Esophagus mucosa (tissue), 1 donor: Measurements from ENCODE around the gene NUP98. TPM values are rescaled to one million over a fixed set of nuclear protein-coding genes. Genes with fewer than 3 reads are reported as not detected.
A peak's percentile ranks its signal among the peaks of the same experiment; 100 is the strongest.
"Not testable (repeated sequence)": the region's sequence is repeated elsewhere in the genome, so short reads cannot be mapped to it uniquely, and the experiment has no call there.

Source experiments
- ATAC-seq: fragments of 200-7000 bp; cut with Tn5 transposase; one replicate; pipeline ENCODE4 v1.9.1; 2020
- total RNA-seq: library from RNA; stranded (reverse); gene quantifications from one replicate; pipeline ENCODE4 v1.2.4, GENCODE V29; 2023
- donor health status: DM: yes; HTN: yes; CAD: no.

NUP98 gene
- total RNA-seq, 1 donor from 2014 or later = 55.1 TPM

DNA sequence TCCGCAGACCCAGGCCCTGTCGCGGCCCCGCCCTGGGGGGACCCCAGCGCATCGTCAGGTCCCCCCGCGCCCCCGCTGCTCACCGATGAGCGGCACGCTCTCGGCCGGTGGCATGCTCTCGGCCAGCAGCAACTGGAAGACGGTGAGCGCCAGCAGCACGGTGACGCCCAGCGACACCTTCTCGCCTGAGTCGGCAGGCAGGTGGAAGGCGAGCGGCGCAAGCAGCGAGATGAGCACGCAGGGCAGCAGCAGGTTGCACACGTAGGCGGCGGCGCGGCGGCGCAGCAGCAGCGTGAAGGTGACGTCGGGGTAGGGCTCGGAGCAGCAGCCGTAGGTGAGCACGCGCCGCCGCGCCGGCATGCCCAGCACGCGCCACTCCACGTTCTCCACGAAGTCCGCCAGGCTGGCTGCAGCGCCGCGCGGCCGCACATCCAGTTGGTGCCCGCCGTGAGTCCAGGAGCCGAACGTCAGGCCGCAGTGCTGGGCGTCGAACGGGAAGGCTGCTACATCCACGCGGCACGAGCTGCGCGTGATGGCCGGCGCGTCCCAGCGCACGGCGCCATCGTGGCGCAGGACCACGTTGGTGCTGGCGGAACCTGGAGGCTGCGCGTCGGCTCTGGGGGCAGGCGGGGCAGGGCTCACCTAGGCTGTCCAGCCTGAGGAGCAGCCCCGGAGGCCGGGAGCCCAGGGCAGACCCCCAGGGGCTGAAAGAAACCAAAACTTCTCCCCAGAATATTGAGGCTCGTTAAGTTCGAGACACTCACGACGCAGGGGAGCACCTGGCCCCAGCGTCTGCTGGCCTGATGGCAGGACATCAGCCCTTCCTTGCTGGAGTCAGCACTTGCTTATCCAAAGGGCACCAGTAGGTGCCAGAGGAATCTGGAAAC, 130.0 kb downstream of the NUP98 start:
- ATAC-seq = no peak

DNA sequence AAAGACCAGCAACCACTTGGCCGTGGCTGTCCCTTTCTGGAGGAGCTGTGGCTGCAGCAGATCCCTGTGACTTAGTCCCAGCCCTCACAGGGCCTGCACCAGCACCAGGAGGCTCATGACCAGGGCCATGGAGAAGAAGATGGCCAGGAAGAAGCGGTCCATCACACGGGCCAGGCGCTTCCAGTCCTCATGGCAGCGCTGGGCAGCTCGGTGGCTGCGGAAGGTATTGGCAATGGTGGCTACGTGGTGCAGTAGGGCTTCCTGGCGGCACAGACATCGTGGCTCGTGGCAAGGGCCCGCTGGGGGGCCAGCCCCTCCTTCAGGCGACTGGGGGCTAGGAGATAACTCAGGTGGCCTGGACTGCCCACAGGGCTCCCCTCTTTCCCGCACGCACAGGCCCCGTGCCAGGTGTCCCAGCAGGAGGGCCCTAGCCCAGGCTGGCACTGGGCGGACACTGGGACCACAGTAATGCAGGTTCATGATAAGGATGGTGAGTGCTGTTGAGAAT, 131.3 kb downstream of the NUP98 start:
- ATAC-seq = no peak

DNA sequence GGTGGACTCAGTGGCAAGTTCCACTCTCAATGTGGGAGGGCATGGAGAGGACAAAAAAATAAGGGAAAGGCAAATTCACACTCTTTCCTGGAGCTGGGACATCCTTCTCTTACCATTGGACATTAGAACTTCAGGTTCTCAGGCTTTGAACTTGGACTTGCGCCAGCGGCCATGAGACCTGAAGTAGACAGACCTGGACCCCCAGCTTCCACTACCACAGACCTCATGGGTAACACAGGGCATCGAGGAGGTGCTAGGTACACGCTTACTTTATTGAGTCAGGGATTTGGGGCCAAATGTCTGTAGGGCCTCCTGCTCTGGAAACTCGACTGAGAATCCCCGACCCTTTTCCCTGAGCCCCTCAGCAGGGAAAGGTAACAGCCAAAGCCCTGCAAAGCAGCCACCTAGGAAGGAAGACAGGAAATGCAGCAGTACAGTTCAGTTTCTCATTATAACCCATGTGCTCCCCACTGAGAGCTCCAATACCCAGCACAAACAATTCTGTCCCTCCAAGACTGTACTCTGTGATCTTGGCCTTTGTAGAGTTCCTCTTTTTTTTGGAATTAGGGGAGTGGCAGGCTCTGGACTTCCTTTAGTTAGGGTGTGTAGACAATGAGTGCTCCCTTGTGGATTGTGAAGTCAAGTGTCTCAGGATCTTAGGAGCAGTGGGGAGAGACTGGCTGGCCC, 131.9 kb downstream of the NUP98 start:
- ATAC-seq = no peak

DNA sequence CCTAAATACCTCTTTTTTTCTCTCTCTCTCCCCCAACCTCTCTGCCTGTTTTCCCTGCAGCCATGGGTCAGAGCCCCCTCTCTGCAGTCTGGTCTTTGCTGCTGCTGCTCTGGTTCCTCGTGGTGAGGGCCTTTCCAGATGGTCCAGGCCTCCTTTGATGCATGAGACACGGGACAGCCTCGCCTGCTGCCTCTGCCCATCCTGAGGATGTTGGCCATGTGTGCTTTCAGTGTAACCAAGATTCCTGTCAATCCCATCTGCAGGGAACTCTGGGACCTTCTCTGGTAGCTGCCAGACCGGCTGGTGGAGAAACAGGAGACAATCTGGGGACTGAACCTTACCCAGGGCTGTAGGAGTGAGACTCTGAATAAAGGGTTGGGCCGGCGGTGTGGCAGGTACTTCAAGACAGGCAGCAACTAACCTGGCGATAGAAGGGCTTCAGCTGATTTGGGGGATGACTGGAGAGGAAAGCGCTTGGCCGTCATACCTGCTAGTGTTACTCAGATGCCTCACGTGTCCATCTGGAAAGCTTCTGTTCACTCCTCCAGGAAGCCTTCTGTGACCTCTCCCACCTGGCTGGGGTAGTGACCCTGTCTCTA, 133.2 kb downstream of the NUP98 start:
- ATAC-seq = no peak

DNA sequence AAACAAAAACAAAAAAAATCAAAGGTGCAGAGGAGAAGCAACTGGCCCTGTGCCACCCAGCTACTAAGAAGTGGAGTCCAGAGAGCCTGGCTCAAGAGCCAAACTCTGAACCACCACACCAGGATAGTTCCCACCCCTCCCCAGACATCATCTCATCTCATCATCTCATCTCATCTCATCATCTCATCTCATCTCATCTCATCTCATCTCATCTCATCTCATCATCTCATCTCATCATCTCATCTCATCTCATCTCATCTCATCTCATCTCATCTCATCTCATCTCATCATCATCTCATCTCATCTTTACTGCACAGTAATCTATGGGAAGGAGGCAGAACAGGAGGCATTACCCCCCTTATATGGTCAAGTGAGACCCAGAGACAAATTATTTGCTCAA, 134.5 kb downstream of the NUP98 start:
- ATAC-seq = no peak

DNA sequence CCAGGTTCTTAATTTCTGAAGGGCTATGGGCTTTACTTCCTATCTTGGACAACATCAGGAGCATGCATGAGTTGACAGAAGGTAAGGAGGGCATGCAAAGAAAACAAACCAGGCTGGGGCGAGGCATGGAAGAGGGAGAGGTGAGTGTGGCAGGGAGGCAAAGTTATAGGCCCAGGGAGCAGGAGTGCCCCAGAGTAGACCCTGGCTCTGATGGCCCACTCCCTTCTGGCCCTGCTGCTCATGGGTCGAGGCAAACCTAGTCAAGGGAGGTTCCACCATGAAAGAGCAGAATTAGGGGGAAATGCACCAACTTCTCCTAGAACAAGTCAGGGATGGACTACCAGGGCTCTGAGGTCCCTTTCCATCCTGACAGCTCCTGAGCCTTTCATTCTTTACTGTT, 136.4 kb downstream of the NUP98 start:
- ATAC-seq = no peak

DNA sequence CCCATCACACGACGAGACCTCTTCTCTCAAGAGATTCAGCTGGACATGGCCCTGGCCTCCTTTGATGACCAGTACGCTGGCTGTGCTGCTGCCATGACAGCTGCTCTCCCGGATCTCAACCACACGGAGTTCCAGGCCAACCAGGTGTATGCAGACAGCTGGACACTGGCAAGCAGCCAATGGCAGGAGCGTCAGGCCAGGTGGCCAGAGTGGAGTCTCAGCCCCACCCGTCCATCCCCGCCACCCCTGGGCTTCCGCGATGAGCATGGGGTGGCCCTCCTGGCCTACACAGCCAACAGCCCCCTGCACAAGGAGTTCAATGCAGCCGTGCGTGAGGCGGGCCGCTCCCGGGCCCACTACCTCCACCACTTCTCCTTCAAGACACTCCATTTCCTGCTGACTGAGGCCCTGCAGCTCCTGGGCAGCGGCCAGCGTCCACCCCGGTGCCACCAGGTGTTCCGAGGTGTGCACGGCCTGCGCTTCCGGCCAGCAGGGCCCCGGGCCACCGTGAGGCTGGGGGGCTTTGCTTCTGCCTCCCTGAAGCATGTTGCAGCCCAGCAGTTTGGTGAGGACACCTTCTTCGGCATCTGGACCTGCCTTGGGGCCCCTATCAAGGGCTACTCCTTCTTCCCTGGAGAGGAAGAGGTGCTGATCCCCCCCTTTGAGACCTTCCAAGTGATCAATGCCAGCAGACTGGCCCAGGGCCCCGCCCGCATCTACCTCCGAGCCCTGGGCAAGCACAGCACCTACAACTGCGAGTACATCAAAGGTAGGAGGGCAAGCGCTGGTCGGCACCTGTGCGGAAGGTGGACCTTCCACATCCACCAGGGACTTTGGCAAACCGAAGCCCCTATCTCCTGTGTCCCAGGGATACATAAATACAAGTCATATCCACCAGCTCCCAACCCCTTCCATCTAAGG, 137.5 kb downstream of the NUP98 start:
- no peak for ATAC-seq

- no peak for ATAC-seq
Observed at GRCh38 chr11:3658252-3658651, 139.1 kb downstream of the NUP98 start.

- not testable (repeated sequence) for ATAC-seq
Observed at GRCh38 chr11:3657331-3657730, 140.0 kb downstream of the NUP98 start.

GRCh38 chr11:3655547-3655946, 141.8 kb downstream of the NUP98 start:
- ATAC-seq = no peak

- ATAC-seq = not testable (repeated sequence)
Observed at GRCh38 chr11:3652514-3652913, 144.8 kb downstream of the NUP98 start.

DNA sequence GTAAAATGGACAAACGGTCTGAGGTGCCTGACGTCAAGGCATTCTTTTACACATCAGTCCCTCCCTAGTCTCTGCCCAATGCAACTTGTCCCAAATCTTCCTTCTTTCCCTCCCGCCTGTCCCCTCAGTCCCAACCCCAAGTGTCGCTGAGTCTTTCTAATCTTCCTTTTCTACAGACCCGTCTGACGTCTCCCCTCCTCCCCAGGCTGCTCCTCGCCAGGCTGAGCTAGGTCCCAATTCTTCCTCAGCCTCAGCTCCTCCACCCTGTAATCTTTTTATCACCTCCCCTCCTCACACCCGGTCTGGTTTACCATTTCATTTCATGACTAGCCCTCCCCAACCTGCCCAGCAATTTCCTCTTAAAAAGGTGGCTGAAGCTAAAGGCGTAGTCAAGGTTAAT, 148.0 kb downstream of the NUP98 start:
- ATAC-seq = not testable (repeated sequence)

GRCh38 chr11:3648843-3649242, 148.5 kb downstream of the NUP98 start:
- ATAC-seq = not testable (repeated sequence)

GRCh38 chr11:3645552-3645951, 151.8 kb downstream of the NUP98 start:
- ATAC-seq = no peak

GRCh38 chr11:3644817-3645235, 152.5 kb downstream of the NUP98 start, which contains the start of gene ART1:
Gene ART1 (plus strand): TSS chr11:3645128. CDS start chr11:3659214, 14,086 bp downstream.
- ATAC-seq = no peak

GRCh38 chr11:3643102-3643546, 154.2 kb downstream of the NUP98 start:
- ATAC-seq = not testable (repeated sequence)

GRCh38 chr11:3642071-3642951, 155.0 kb downstream of the NUP98 start:
- peak; percentile 67 for ATAC-seq

GRCh38 chr11:3641701-3642070, 155.7 kb downstream of the NUP98 start, which contains the start of gene ART5:
Gene ART5 (minus strand): TSS chr11:3641992. CDS start chr11:3641862, 130 bp downstream.
- ATAC-seq = no peak

GRCh38 chr11:3641191-3641590, 156.2 kb downstream of the NUP98 start:
- no peak for ATAC-seq

- ATAC-seq = no peak
Observed at GRCh38 chr11:3639841-3640240, 157.5 kb downstream of the NUP98 start.

DNA sequence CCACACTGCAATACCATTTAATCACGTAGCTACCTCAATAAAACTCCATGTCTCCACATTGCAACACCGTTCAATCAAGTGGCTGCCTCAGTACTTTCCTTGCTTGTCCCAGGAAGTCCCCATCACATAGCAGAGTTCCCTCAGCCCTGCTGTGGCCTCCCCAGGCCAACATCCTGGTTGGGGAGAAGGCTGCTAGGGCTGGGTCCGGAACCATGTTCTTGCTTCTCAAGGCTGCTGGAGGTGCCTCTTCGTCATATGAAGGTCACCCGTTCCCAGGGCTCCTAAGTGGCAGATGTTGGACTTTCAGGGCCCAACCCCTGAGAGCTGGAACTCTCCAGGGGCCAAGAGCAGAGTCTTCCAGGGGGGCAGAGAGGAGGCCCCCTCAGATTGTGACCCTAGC, 158.8 kb downstream of the NUP98 start:
- ATAC-seq = no peak
